Muscle layer of duodenum (tissue), 2 donors: ENCODE results near the gene ADAD2.
"Not testable (repeated sequence)": the region's sequence is repeated elsewhere in the genome, so short reads cannot be mapped to it uniquely, and the experiment has no call there.

Source experiments
- H3K27ac ChIP-seq: one replicate; pipeline ENCODE4 v1.7.0; 2013; ENCODE audit warnings: mild to moderate bottlenecking, low read length
- H3K27me3 ChIP-seq: one replicate; pipeline ENCODE4 v1.7.0; 2013; ENCODE audit warnings: low read depth, mild to moderate bottlenecking, control low read depth, low read length
- H3K36me3 ChIP-seq, 2 donors: one replicate each; pipeline ENCODE4 v1.7.0; 2013; ENCODE audit warnings: low read length in 2 of 2, control low read depth in 1 of 2, mild to moderate bottlenecking in 1 of 2; ENCODE audit not compliant: insufficient read depth in 2 of 2, control insufficient read depth in 1 of 2
- H3K4me1 ChIP-seq, 2 donors: one replicate each; pipeline ENCODE4 v1.7.0; 2013; ENCODE audit warnings: low read length in 2 of 2, mild to moderate bottlenecking in 2 of 2, control low read depth in 1 of 2, moderate library complexity in 1 of 2; ENCODE audit not compliant: insufficient read depth in 2 of 2, control insufficient read depth in 1 of 2
- H3K4me3 ChIP-seq, 2 donors: one replicate each; pipeline ENCODE4 v1.7.0; 2013; ENCODE audit warnings: low read length in 2 of 2, low read depth in 1 of 2, mild to moderate bottlenecking in 1 of 2
- H3K9me3 ChIP-seq, 2 donors: one replicate each; pipeline ENCODE4 v1.7.0; 2013; ENCODE audit warnings: low read length in 2 of 2, control low read depth in 1 of 2, mild to moderate bottlenecking in 1 of 2; ENCODE audit not compliant: control insufficient read depth in 1 of 2
- donor health status: healthy.

ADAD2 gene

GRCh38 chr16:84216144-84216543 is 25.2 kb downstream of the ADAD2 start:
- not testable (repeated sequence) for H3K9me3 ChIP-seq, H3K4me3 ChIP-seq, H3K36me3 ChIP-seq, H3K4me1 ChIP-seq, H3K27ac ChIP-seq, H3K27me3 ChIP-seq

GRCh38 chr16:84218176-84218823 is 27.3 kb downstream of the ADAD2 start:
- H3K27me3 ChIP-seq, result no peaks in the 10 kb centered on the region
- no peaks in the 10 kb centered on the region for H3K4me1 ChIP-seq
- no peaks in the 10 kb centered on the region for H3K36me3 ChIP-seq
- H3K27ac ChIP-seq, result no peak overlapping the region
- H3K9me3 ChIP-seq, result no peaks in the 10 kb centered on the region
- H3K4me3 ChIP-seq, result no peak overlapping the region

GRCh38 chr16:84218956-84219355 is 28.0 kb downstream of the ADAD2 start:
- H3K27me3 ChIP-seq, result no peaks in the 10 kb centered on the region
- no peaks in the 10 kb centered on the region for H3K9me3 ChIP-seq
- no peaks in the 10 kb centered on the region for H3K36me3 ChIP-seq
- no peaks in the 10 kb centered on the region for H3K4me1 ChIP-seq
- H3K27ac ChIP-seq, result no peak overlapping the region
- no peak overlapping the region for H3K4me3 ChIP-seq

- no peak overlapping the region for H3K27ac ChIP-seq
- H3K36me3 ChIP-seq, result no peaks in the 10 kb centered on the region
- H3K4me1 ChIP-seq, result no peaks in the 10 kb centered on the region
- no peaks in the 10 kb centered on the region for H3K9me3 ChIP-seq
- H3K4me3 ChIP-seq, result no peak overlapping the region
- H3K27me3 ChIP-seq, result no peaks in the 10 kb centered on the region
These were observed 29.9 kb downstream of the ADAD2 start for GRCh38 chr16:84220851-84221250.

- Histone ChIP-seq H3K9me3 (no peaks in the 10 kb centered on the region), H3K36me3 (no peaks in the 10 kb centered on the region), H3K27me3 (no peaks in the 10 kb centered on the region), H3K27ac (no peak overlapping the region), H3K4me3 (no peak overlapping the region), H3K4me1 (peaks cover 0 to 6% of the 10 kb centered on the region in 2 donors)
These were observed 32.5 kb downstream of the ADAD2 start for GRCh38 chr16:84223456-84223855.

- H3K27me3 ChIP-seq, result no peaks in the 10 kb centered on the region
- peaks cover 0 to 6% of the 10 kb centered on the region in 2 donors for H3K4me1 ChIP-seq
- no peaks in the 10 kb centered on the region for H3K9me3 ChIP-seq
- no peaks in the 10 kb centered on the region for H3K36me3 ChIP-seq
- H3K4me3 ChIP-seq, result no peak overlapping the region
- no peak overlapping the region for H3K27ac ChIP-seq
These were observed 33.6 kb downstream of the ADAD2 start for GRCh38 chr16:84224554-84224953.

- Histone ChIP-seq H3K4me3 (no peak overlapping the region), H3K4me1 (peaks cover 0 to 6% of the 10 kb centered on the region in 2 donors), H3K36me3 (no peaks in the 10 kb centered on the region), H3K27me3 (no peaks in the 10 kb centered on the region), H3K9me3 (no peaks in the 10 kb centered on the region), H3K27ac (no peak overlapping the region)
These were observed 34.2 kb downstream of the ADAD2 start for GRCh38 chr16:84225126-84225525.

- Histone ChIP-seq H3K9me3 (no peaks in the 10 kb centered on the region), H3K36me3 (no peaks in the 10 kb centered on the region), H3K4me1 (peaks cover 0 to 6% of the 10 kb centered on the region in 2 donors), H3K27ac (no peak overlapping the region), H3K27me3 (no peaks in the 10 kb centered on the region), H3K4me3 (no peak overlapping the region)
These were observed 34.6 kb downstream of the ADAD2 start for GRCh38 chr16:84225571-84225970.

GRCh38 chr16:84226026-84226425 is 35.1 kb downstream of the ADAD2 start:
- Histone ChIP-seq H3K27ac (no peak overlapping the region), H3K36me3 (no peaks in the 10 kb centered on the region), H3K9me3 (no peaks in the 10 kb centered on the region), H3K4me1 (peaks cover 0 to 6% of the 10 kb centered on the region in 2 donors), H3K4me3 (no peak overlapping the region), H3K27me3 (no peaks in the 10 kb centered on the region)

GRCh38 chr16:84227548-84227947 is 36.6 kb downstream of the ADAD2 start:
- H3K4me3 ChIP-seq, result no peak overlapping the region
- no peaks in the 10 kb centered on the region for H3K36me3 ChIP-seq
- H3K27ac ChIP-seq, result no peak overlapping the region
- peaks cover 0 to 6% of the 10 kb centered on the region in 2 donors for H3K4me1 ChIP-seq
- H3K27me3 ChIP-seq, result no peaks in the 10 kb centered on the region
- no peaks in the 10 kb centered on the region for H3K9me3 ChIP-seq

GRCh38 chr16:84228256-84228838 is 37.4 kb downstream of the ADAD2 start:
- no peaks in the 10 kb centered on the region for H3K36me3 ChIP-seq
- H3K27me3 ChIP-seq, result no peaks in the 10 kb centered on the region

GRCh38 chr16:84229471-84229870 is 38.5 kb downstream of the ADAD2 start:
- Histone ChIP-seq H3K36me3 (no peaks in the 10 kb centered on the region), H3K27me3 (no peaks in the 10 kb centered on the region), H3K4me1 (peaks cover 0 to 6% of the 10 kb centered on the region in 2 donors), H3K9me3 (no peaks in the 10 kb centered on the region), H3K27ac (no peak overlapping the region), H3K4me3 (no peak overlapping the region)

More at GRCh38 chr16:84228256-84228838, 37.4 kb downstream of the ADAD2 start:
- Histone ChIP-seq H3K4me3 (no peak overlapping the region), H3K4me1 (peaks cover 0 to 6% of the 10 kb centered on the region in 2 donors), H3K27ac (no peak overlapping the region), H3K9me3 (no peaks in the 10 kb centered on the region)
